Type B pancreatic cell (in vitro differentiated cells): ENCODE results near the gene MBD3L2. TPM values are rescaled to one million over a fixed set of nuclear protein-coding genes. Genes with fewer than 3 reads are reported as not detected.
A peak's percentile ranks its signal among the peaks of the same experiment; 100 is the strongest.

ENCODE experiments used
- DNase-seq: peaks from one replicate; pipeline ENCODE4 v3.0.0; 2021; ENCODE audit warnings: mixed read lengths; ENCODE audit not compliant: unreplicated experiment; ENCODE audit errors: extremely low spot score
- H3K27ac Mint-ChIP-seq: 2 replicates; pipeline ENCODE4 v1.8.0; 2021; ENCODE audit warnings: mild to moderate bottlenecking, mixed read lengths
- H3K27me3 Mint-ChIP-seq: 2 replicates; pipeline ENCODE4 v1.8.0; 2021; ENCODE audit warnings: mixed read lengths
- H3K36me3 Mint-ChIP-seq: 2 replicates; pipeline ENCODE4 v1.8.0; 2021; ENCODE audit warnings: mixed read lengths
- H3K4me1 Mint-ChIP-seq: one replicate; pipeline ENCODE4 v1.8.0; 2021; ENCODE audit warnings: mixed read lengths; ENCODE audit not compliant: unreplicated experiment
- H3K4me3 Mint-ChIP-seq: 2 replicates; pipeline ENCODE4 v1.8.0; 2021; ENCODE audit warnings: mild to moderate bottlenecking, mixed read lengths
- H3K9me3 Mint-ChIP-seq: 2 replicates; pipeline ENCODE4 v1.8.0; 2021; ENCODE audit warnings: mixed read lengths
- CTCF ChIP-seq: fragments of 200-600 bp; sonication (generic); conservative IDR thresholded peaks from 2 replicates; pipeline ENCODE4 v1.5.0; 2021; ENCODE audit warnings: antibody characterized with exemption, mild to moderate bottlenecking
- total RNA-seq: library from RNA; stranded (reverse); gene quantifications from 2 replicates; pipeline ENCODE4 v1.2.1, GENCODE V29; 2021; ENCODE audit warnings: low replicate concordance

The MBD3L2 gene
- total RNA-seq, 1 donor from 2014 or later = not detected

DNA sequence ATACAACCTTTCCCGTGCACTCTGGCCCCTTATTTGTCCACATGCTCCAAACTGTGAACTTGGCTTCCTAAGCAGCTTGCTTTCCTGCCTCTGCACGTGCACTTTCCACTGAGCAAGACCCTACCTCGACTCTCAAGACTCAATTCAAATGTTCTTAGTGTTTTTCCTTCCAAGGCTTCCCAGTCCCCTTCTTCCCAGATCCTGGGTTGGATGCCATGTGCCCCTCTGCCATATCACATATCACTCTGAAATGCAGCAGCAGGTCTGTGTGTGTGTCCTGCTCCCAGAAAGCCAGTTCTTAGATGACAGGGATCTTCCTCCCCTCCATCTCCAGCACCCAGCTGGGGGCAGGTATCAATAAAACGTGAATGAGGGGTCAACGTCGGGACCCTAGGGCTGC, 23.4 kb downstream of the MBD3L2 start:
- Mint-ChIP-seq H3K36me3 (peaks cover 36% of the 10 kb centered on the region), H3K27ac (no peak overlapping the region), H3K9me3 (no peaks in the 10 kb centered on the region), H3K4me1 (peaks cover 4% of the 10 kb centered on the region), H3K27me3 (no peaks in the 10 kb centered on the region), H3K4me3 (peak overlapping the region; percentile 75)
- no peak for TF ChIP-seq CTCF
- DNase-seq = no peak

GRCh38 chr19:7074705-7075282, 25.7 kb downstream of the MBD3L2 start:
- Mint-ChIP-seq H3K4me3 (no peak overlapping the region), H3K27ac (no peak overlapping the region), H3K4me1 (no peaks in the 10 kb centered on the region), H3K36me3 (peaks cover 54% of the 10 kb centered on the region), H3K27me3 (no peaks in the 10 kb centered on the region), H3K9me3 (peaks cover 11% of the 10 kb centered on the region)
- no peak for TF ChIP-seq CTCF
- DNase-seq = no peak

DNA sequence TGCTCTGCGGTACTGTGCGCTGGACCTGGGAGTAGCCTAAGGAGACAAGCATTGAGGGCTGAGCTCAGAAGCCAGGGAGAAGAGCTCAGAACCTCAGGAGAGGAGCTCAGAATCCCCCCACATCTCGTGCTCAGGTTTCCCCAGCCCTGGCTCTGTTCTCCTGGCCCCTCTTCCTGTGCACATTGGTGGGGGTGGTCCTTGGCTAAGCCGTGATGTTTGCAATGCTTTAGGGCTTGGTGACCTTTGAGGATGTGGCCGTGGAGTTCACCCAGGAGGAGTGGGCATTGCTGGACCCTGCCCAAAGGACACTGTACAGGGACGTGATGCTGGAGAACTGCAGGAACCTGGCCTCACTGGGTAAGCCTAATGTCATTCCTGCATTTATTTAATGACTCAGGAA, 27.0 kb downstream of the MBD3L2 start:
- no peaks in the 10 kb centered on the region for H3K4me1 Mint-ChIP-seq
- no peak for TF ChIP-seq CTCF
- H3K36me3 Mint-ChIP-seq = peaks cover 65% of the 10 kb centered on the region
- H3K4me3 Mint-ChIP-seq = no peak overlapping the region
- peaks cover 11% of the 10 kb centered on the region for H3K9me3 Mint-ChIP-seq
- no peak for DNase-seq
- H3K27me3 Mint-ChIP-seq = no peaks in the 10 kb centered on the region
- H3K27ac Mint-ChIP-seq = no peak overlapping the region

DNA sequence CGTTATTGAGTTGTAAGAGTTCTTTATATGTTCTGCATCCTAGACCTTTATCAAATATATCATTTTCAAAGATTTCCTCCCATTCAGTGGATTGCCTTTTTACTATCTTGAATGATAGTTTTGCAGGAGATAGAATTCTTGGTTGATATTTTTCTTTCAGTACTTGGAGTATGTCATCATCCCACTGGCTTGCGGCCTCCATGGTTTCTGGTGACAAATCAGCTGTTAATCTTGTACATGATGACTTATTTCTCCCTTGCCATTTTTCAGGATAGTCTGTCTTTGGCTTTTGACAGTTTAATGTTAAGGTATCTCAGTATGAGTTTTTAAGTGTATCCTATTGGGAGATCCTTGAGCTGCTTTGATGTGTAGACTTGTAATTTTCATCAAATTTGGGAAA, 28.9 kb downstream of the MBD3L2 start:
- Mint-ChIP-seq H3K4me3 (no peak overlapping the region), H3K27ac (no peak overlapping the region), H3K36me3 (peaks cover 75% of the 10 kb centered on the region), H3K9me3 (peaks cover 19% of the 10 kb centered on the region), H3K4me1 (no peaks in the 10 kb centered on the region), H3K27me3 (no peaks in the 10 kb centered on the region)
- no peak for TF ChIP-seq CTCF
- DNase-seq = no peak

GRCh38 chr19:7083076-7083956, 34.2 kb downstream of the MBD3L2 start:
- H3K9me3 Mint-ChIP-seq = peaks cover 25% of the 10 kb centered on the region

More at GRCh38 chr19:7083076-7083956, 34.2 kb downstream of the MBD3L2 start:
- no peak for DNase-seq
- H3K27me3 Mint-ChIP-seq = no peaks in the 10 kb centered on the region
- H3K27ac Mint-ChIP-seq = peak overlapping the region; percentile 70
- H3K4me1 Mint-ChIP-seq = no peaks in the 10 kb centered on the region
- TF ChIP-seq CTCF = no peak
- peaks cover 76% of the 10 kb centered on the region for H3K36me3 Mint-ChIP-seq
- H3K4me3 Mint-ChIP-seq = no peak overlapping the region
